HG03175 (cell line): ENCODE measurements around the gene KRTAP12-2.
"Not testable (repeated sequence)": the region's sequence is repeated elsewhere in the genome, so short reads cannot be mapped to it uniquely, and the experiment has no call there.

Source experiments
- ATAC-seq: cut with Tn5 transposase; IDR thresholded peaks from one replicate; pipeline ENCODE4 v1.9.1; 2021; ENCODE audit warnings: mild to moderate bottlenecking, moderate library complexity; ENCODE audit not compliant: unreplicated experiment

KRTAP12-2 gene

DNA sequence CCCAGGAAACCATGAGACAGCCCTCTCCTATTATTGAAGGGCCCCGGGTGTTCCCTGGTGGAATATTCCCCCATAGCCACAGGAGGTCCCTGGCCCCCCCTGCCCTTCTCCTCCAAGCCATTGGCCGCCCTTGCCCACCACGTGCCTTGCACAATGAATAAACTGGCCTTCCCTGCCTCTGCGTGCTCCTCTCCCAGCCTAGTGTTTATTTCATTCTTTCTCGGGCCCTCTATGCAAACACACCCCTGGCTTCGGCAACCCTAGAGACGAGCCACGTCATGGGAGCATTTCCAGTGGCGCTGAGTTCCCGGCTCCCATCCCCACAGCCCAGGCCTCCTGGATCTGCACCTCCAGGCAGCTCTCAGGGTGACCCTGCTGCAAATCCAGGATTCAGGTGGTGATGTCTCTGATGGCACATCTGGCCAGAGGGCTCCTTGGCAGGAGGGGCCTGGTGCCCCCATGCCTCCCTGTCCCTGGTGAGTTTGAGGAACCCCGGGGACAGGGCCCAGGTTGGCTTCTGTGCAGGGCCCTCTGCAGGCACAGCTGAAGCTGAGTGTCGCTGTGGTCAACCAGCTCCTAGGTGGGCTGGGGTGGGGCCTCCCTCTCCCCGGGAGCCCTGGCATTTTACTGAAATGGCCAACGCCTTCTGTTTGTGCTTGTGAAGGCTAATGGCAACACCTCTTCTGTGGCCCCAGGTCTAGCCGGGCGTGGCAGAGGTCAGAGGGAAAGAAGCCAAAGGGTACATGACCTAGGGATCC lies 36.4 kb upstream of the KRTAP12-2 start:
- ATAC-seq = no peak

DNA sequence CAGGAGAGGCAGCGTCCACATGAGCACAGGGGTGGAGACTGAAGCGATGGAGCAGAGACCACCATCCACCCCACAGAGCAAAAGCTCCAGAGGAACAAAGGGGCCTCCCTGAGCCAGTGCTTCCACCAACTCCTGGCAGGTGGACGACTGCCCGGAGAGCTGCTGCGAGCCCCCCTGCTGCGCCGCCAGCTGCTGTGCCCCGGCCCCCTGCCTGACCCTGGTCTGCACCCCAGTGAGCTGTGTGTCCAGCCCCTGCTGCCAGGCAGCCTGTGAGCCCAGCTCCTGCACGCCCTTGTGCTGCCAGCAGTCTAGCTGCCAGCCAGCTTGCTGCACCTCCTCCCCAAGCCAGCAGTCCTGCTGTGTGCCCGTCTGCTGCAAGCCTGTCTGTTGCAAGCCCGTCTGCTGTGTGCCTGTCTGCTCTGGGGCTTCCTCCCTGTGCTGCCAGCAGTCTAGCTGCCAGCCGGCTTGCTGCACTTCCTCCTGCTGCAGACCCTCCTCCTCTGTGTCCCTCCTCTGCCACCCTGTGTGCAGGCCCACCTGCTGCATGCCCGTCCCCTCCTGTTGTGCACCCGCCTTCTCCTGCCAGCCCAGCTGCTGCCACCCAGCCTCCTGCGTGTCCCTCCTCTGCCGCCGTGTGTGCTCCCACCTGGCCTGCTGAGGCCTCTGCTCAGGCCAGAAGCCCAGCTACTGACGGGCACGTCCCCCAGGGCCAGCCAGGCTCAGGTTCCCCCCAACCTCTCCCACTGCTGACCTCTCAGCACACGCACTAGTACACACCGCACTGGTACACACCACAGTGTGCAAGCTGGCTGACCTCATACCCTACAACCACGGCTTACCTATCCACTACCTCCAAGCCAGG lies 35.6 kb upstream of the KRTAP12-2 start:
- no peak for ATAC-seq

DNA sequence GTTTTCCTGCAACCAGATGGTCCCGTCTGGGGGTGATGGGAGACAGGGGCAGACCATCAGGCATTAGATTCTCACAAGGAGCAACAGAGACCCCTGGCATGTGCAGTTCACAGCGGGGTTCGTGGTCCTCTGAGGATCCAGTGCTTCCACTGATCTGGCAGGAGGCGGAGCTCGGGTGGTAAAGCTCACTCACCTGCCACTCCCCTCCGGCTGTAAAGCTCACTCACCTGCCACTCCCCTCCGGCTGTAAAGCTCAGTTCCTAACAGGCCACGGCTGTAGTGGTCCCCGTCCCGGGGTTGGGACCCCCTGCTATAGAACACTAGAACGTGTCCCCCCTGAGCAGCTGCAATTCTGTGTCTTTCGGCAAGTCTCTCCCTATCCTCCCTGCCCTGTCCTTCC lies 34.8 kb upstream of the KRTAP12-2 start:
- ATAC-seq = no peak

DNA sequence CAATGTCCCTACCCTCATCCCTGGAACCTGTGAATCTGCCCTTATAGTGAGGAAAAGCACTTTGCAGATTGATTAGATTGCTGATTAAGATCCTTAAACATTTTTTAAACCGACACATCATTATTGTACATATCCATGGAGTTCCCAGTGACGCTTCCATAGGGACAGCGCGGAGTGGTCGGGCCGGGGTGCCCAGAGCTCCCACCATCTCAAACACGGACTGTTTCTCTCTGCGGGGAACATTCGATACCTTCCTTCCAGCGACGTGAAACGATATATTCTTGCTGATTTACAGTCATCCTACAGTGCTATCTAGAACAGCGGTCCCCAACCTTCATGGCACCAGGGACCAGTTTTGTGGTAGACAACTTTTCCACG lies 34.3 kb upstream of the KRTAP12-2 start:
- ATAC-seq = no peak

GRCh38 chr21:44700101-44701022 lies 33.6 kb upstream of the KRTAP12-2 start:
- no peak for ATAC-seq

DNA sequence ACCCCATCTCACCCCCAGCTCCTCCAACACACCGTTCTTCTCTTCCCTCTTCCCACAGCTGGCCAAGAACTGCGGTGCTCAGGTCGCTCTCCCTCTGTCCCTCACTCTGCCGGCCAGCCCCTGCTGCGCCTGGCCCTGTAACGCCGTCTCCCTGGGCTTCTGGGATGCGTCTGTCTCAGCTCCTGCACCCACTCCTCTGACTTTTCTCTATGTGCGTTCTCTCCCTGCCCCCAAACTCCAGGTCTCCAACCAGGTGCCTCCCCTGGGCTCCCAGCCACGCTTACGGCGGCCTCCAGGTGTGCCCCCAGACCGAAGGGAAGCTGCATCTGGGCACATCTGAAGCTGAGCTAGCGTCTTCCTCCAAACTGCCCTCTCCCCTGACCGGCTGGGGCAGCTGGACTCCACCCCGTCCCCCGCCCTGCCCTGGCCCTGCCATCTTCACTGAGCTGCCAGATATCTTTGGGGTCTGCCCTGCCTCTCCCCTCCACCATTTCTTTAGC lies 32.8 kb upstream of the KRTAP12-2 start:
- no peak for ATAC-seq

DNA sequence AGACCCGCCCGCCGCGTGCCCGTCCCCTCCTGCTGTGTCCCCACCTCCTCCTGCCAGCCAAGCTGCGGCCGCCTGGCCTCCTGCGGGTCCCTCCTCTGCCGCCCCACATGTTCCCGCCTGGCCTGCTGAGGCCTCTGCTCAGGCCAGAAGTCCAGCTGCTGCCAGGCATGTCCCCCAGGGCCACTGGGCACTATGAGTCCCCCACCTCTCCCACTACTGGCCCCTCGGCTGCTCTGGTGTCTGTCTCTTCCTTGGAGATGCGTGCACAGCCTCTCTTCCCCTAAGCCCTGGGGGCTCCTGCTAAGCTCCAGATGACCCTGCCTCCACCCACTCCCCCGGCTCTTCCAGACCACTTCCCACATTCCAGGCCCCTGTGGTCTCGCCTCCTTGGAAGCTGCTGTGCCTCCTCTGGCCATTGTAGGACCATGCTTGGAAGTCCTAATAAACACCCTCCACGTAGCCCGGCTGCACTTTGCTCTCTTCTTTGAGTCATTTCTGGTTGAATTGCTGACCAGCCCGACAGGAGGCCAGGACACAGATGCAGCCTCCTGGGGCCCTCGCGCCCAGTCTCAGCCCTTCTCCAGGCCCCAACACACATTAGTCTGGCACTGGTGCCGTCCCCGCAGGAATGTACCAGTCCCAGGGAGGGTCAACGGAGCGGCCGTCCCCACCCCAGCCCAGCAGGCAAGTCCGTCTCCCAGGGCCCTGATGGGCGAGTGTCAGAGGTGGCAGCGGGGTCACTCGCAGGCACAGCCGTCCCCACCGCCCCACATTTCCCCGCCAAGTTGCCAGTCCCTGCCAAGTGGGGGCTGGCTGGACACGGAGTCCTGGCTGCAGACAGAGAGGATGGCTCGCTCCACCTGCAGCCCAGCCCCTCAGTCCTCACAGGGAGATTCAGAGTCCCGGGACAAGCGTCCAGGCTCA lies 31.3 kb upstream of the KRTAP12-2 start:
- no peak for ATAC-seq

DNA sequence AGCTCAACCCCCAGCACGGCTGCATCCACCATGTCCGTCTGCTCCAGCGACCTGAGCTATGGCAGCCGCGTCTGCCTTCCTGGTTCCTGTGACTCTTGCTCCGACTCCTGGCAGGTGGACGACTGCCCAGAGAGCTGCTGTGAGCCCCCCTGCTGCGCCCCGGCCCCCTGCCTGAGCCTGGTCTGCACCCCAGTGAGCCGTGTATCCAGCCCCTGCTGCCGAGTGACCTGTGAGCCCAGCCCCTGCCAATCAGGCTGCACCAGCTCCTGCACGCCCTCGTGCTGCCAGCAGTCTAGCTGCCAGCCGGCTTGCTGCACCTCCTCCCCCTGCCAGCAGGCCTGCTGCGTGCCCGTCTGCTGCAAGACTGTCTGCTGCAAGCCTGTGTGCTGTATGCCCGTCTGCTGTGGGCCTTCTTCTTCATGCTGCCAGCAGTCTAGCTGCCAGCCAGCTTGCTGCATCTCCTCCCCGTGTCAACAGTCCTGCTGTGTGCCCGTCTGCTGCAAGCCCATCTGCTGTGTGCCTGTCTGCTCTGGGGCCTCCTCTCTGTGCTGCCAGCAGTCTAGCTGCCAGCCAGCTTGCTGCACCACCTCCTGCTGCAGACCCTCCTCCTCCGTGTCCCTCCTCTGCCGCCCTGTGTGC lies 30.6 kb upstream of the KRTAP12-2 start, which contains the start of gene KRTAP10-12:
TSS of gene KRTAP10-12 (plus strand) at position 1 of the 639 bp plus-strand sequence. CDS start at position 31, 30 bp downstream.
- ATAC-seq = not testable (repeated sequence)

DNA sequence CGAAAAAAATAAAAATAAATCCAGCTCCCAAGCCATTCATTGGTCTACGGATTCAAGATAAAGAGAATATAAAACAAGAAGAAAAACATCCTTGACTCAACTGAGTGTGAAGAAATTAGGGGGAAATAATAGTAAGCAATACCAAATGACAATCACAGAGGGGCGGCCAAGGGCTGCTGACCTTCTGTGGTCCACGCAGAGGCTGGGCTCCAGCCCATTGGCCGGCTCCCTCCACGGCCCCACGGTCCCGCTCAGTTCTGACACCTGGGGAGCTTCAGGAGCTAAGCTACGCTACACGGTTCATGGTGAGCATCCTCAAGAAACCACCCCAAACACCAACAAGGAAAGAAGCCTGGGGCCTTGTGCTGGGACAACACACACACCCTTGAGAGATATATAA lies 29.8 kb upstream of the KRTAP12-2 start:
- ATAC-seq = no peak

DNA sequence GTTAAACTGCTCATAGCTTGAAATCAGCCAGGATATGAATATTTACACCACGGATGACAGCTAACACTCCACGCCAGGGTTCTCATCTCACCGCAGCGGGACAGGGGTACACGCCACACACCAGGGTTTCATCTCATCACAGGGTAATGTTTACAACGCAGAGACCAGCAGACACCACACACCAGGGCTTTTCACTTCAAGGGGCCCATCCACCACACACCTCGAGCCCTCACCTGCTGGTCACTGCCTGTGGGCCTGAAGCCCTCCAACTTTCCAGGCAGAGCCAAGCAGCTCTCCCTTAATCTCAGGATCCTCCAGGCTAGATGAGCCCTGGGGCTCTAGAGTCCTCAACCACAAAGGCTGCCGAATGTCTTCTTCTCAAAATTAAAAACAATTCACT lies 28.9 kb upstream of the KRTAP12-2 start:
- no peak for ATAC-seq

DNA sequence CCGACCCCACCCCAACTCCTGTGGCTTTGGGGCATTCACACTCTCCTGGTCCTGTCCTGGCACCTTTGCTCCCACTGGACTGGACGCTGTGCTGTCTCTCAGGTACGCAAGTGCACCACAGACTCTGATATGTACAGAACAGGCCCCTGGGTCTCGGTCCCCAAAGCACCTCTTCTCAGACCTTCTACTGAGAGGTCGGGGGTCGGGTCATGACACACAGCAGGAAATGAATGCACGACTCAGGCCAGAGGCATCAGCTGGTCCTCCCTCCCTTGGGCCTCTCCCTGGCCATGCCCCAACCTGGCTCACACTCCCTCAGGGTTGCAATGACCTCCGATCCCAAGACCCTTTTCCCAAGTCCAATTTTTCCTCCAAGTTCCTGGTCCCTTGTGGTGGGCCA lies 28.5 kb upstream of the KRTAP12-2 start:
- no peak for ATAC-seq

DNA sequence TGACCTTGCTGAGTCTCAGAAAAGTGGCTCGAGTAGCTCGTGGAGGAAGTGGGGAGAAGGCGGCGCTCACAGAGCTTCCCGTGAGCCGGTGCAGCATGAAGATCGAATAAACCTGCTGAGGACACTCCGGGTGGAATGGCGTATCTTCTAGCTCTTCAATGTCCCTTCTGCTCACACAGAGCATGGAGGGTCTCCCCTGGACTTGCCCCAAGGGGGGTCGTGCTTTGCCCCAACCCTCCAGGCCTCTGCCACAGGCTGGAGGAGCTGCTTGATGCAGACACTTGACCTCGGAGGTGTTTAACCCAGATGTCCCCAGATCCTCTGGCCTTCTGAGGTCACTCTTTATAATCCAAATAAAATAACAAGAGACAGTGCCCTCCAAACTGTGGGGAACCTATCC lies 28.0 kb upstream of the KRTAP12-2 start:
- ATAC-seq = no peak

DNA sequence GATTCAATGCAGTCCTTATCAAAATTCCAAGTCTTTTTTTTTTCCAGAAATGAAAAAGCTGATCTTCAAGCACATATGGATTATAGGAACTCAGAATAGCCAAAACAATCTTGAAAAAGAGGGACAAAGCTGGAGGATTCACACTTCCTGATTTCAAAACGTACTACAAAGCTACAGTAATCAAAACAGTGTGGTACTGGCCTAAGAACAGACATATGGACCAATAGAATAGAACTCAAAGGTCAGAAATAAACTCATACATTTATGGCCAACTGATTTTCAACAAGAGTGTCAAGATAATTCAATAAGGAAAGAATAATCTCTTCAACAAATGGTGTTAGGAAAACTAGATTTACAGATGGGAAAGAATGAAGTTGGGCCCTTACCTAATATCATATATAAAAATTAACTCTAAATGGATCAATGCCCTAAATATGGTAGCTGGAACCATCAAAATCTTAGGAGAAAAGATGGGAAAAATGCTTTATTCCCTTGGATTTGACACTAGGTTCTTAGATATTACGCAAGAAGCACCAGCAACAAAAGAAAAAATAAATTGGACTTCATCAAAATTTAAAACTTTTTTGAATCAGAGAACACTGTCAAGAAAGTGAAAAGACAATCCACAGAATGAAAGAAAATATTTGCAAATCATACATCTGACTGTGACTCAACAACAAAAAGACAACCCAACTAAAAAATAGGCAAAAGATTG lies 26.2 kb upstream of the KRTAP12-2 start:
- ATAC-seq = no peak

DNA sequence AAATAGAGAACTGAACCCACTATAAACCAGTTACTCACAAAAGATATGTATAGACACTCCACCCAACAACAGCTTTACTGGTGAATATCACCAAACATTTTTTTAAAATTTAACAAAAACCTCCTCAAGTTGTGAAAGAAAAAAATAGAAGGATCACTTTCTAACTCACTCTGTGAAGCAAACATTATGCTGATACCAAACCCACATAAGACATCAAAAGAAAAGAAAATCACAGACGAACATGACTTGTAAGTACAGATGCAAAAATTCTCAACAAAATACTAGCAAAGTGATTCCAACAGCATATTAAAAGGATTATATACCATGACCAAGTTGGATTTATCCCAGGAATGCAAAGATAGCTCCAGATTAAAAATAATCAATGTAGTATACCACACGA lies 25.0 kb upstream of the KRTAP12-2 start:
- ATAC-seq = no peak

- ATAC-seq = not testable (repeated sequence)
Measured at GRCh38 chr21:44689740-44690139, 23.0 kb upstream of the KRTAP12-2 start.

GRCh38 chr21:44687671-44688070 lies 20.9 kb upstream of the KRTAP12-2 start:
- ATAC-seq = no peak

DNA sequence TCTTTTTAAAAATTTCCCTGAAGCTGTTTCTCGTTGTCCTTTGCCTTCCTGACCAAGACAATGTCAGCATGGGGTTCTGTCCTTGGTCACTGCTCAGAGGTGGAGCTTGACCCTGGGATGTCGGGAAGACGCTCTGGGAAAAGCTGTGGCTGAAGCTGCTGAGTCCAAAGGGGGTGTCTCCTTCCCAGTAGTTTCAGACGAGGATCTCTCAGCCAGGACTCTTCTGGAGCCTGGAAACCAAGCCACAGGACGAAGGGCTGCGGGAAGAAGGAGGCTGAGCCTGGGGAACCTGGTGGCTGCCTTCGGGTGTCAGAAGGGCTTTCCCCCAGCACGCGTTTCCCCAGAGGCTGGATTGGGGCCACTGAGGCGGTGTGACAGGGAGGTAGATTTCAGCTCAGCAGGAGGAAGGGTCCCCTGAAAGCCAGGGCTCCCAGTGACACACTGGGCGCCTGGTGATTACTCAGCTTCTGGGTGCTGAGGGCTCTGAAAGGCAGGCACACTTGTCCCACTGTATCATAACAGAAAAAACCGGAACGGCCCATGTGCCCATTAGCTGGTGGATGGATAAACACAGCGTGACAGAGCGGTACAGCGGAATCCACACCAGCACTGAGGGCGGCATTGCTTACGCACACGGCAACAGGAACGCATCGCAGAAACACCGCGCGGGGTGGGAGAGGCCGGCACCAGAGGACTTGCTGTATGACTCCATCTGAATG lies 20.3 kb upstream of the KRTAP12-2 start:
- ATAC-seq = no peak
